NCI-H82 (cell line): ENCODE measurements around the gene GNPNAT1.

Source experiments
- DNase-seq: peaks from one replicate; lab custom pipeline; 2025; lab: John Stamatoyannopoulos, UW

GNPNAT1 gene

GRCh38 chr14:52791223-52792096, at the start of gene GNPNAT1:
TSS of gene GNPNAT1 (minus strand) at chr14:52791607. CDS start at chr14:52784650, 6,957 bp downstream.
- peak; percentile 92 for DNase-seq

DNA sequence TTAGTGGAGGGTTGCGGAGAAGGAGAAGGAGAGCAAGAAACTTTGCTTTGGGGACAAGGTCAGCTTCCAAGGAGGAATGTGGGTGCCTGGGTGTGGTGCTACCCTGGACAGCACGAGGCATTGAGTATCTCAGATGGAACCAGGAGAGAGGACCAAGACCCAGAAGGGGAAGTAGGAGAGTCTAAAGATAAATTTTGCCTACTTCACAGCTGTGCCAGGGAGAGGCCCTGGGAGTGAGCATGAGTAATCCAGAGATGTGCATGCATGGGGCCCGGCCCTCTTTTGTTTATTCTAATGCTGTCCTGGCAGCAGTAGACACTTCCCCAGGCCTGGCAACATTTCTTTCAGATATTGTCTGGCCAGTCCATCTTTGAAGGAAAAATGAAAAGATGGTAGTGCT, 49.5 kb upstream of the GNPNAT1 start:
- DNase-seq = no peak

DNA sequence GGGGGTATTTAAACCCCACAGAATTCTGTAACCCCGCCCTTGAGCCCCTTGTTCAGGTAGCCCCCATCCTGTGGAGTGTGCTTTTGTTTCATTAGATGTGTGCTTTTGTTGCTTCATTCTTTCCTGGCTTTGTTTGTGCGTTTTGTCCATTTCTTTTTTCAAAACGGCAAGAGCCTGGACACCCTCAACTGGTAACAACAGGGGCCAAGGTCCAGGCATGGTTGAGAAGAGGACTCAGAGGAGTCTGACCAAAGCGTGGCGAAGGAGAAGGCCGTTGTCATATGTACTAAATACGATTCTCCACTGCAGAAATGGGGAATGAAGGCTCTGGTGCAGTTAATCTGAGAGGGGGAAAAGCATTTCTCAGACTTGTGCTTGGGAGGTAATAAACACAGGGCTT, 46.0 kb upstream of the GNPNAT1 start:
- no peak for DNase-seq

DNA sequence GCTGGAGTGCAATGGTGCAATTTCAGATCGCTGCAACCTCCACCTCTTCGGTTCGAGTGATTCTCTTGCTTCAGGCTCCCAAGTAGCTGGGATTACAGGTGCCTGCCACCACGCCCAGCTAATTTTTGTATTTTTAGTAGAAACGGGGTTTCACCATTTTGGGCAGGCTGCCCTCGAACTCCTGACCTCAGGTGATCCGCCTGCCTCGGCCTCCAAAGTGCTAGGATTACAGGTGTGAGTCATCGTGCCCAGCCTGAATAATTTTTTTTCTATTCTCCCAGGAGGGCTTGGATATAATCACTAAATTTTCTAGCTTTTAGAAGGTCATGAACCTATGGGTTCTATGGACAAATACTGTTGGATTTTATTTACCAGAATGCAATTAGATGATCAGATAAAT, 44.7 kb upstream of the GNPNAT1 start:
- no peak for DNase-seq

DNA sequence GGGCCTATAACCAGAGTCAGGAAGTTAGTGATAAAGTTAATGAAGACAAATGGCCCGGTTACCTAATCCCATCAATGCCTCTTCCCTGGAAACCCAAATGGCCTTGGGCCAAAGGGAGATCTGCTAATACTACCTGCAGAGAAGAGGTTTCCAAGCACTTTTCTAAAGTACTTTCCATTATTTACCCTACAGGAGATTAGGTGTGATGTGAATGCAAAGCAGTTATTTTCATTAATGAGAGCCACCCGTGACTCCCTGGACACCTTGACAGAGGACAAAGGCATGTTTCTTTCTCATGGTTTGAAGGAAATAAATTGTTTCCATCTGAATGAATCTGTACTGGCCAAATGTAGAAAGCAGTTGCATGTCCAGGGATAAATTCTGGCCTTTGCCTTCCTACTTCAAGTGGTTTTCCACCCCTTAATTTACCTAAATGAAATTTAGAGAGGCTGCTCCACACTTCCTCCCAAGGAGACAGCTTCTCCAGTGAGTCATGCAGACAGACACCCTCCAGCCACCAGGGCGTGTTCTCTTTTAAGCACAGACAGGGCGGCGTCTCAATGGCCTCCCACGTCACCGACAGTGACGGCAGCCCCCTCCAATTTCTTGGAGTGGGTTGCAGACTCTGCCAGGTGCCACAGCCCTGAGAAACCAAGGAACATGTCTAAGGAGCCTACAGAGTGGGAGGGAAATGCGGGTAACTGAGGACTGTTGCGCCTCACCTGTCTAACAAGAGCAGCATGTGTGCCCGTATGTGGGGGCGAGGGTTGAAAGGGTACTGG, 43.9 kb upstream of the GNPNAT1 start:
- peak; percentile 94 for DNase-seq

- no peak for DNase-seq
These were observed 43.0 kb upstream of the GNPNAT1 start for GRCh38 chr14:52834440-52834842.

DNA sequence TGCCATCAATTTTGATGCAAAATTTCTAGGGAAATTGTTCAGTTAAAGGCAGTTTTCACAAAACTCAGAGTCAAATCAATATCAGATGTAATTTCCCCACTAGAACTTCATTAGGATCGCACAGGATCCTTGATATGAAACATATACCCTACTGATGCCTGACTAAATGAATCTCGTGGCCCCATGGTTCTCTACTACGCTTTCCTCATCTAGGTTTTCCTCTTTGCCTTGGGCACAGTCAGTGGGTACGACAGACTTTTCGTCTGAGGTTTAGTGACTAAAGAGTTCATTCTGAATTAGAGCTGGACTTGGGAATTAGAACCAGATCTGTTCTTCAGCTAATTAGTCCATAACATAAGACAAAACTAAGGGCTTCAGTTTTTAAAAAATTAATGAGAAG, 42.5 kb upstream of the GNPNAT1 start:
- DNase-seq = no peak

DNA sequence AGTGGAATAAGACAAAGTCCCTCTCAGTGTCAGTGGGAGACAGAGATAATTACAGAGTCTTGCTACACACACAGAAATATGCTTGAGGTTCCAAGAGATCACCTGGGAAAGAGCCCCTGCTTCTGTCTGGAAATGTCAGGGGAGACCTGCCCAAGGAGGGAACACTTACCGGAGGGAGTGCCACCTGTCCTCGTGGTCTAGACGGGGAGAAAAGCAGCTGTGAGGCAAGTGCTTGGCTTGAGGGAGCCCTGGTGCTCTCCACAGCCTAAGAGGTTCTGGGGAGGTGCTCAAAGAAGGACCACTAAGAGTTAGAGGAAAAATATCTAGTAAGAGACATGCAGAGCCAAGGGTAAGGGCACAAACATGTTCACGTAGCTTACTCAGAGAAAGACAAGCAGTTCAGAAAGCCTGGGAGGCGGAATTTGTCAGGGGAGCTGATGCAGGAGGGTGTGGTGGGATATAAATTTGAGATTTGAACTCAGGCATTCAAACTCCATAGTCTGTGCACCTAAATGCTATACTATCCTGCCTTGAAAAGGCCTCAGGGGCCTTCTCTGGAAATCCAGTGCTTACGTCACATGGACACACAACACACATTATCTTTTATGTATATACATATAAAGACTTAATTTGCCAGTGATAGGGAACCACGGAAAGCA, 38.2 kb upstream of the GNPNAT1 start:
- no peak for DNase-seq

GRCh38 chr14:52827426-52827825, 36.0 kb upstream of the GNPNAT1 start:
- peak; percentile 94 for DNase-seq

GRCh38 chr14:52825085-52825484, 33.7 kb upstream of the GNPNAT1 start:
- no peak for DNase-seq

GRCh38 chr14:52824462-52824861, 33.1 kb upstream of the GNPNAT1 start:
- DNase-seq = no peak

DNA sequence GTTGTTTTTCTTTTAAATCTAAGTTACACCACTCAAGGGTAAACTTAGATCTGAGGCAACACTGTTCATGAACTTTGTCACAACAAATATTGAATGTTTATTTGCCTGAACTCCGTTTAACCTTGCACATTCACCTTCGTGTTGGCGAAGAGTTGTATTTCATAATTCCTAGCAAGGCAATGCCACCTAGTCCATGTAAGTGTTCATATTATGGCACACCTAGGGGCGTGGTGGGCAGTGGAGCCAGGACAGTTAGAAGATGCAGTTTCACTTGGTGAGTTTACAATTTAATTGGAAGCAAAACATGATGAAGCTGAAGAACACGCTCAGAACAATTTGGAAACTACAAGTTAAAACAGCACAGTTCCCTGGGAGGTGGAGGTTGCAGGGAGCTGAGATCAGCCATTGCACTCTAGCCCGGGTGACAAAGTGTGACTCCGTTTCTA, 30.4 kb upstream of the GNPNAT1 start:
- no peak for DNase-seq

DNA sequence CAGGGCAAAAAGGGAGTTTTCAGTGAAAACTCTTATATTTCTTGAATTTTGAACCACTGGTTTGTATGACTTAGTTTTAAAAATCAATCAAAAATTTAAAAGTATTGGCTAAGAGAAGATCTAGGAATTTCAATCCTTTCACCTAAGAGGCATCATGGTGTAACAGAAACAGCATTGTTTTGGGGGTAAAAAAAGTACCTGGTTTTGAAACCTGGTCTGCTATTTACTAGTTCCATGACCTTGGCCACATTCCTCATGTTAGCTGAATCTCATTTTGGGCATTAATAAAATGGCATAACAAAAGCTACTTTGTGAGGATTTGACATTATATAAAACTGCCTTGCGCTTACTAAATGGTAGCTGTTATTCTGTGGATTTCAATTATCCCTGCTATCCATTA, 16.7 kb upstream of the GNPNAT1 start:
- DNase-seq = no peak

GRCh38 chr14:52806115-52806514, 14.7 kb upstream of the GNPNAT1 start:
- no peak for DNase-seq

DNA sequence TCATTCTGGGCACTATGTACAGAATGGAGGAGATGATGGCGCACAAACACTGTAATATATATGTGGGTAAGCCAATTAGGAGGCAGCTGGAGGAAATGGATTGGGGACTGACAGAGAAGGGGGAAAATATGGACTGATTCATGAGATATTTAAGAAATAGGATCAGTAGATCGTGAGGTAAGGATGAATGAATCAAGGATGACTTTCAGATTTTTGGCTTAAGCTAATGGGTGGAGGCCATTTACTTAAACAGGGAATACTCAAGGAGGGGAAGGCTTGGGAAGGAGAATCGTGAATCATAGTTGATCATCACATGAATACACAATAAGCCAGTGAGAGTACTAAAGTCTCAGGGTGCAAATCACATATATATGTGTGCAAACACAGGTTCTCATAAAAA, 11.2 kb upstream of the GNPNAT1 start:
- peak; percentile 41 for DNase-seq

DNA sequence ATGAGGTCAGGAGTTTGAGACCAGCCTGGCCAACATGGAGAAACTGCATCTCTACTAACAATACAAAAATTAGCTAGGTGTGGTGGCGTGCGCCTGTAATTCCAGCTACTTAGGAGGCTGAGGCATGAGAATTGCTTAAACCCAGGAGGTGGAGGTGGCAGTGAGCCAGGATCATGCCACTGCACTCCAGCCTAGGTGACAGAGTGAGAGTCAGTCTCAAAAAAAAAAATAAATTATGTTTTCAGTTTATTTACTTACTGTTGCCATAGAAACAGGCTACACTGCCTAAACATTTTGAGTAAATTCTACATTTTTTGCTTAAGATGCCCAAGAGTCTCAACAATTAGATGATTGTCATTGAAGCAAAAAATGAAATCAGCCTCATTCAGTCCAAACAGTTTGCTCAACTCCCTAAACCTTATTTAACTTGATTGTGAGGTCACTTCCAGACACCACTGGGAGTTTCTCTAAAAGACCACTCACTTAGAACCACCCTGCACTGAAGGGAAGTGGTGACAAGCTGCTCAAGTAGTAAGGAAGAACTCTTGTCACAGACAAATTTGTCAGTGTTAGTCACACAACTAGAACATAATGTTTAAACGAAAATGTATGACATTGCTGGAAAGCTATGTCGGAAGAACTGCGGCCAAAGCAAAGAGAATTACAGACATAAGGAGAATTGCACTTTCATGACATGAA, 9.8 kb upstream of the GNPNAT1 start:
- DNase-seq = no peak

GRCh38 chr14:52798826-52799225, 7.4 kb upstream of the GNPNAT1 start:
- DNase-seq = no peak

DNA sequence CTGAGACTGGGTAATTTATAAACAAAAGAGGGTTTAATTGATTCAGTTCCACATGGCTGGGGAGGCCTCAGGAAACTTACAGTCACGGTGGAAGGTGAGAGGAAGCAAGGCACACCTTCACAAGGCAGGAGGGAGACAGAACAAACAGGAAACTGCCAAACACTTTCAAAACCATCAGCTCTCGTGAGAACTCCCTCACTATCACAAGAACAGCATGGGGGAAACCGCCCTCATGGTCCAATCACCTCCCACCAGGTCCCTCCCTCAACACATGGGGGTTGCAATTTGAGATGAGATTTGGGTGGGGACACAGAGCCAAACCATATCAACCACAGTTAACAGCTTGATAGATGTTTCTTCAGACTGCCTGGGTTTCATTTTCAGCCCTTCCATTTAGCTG, 6.2 kb upstream of the GNPNAT1 start:
- DNase-seq = no peak

DNA sequence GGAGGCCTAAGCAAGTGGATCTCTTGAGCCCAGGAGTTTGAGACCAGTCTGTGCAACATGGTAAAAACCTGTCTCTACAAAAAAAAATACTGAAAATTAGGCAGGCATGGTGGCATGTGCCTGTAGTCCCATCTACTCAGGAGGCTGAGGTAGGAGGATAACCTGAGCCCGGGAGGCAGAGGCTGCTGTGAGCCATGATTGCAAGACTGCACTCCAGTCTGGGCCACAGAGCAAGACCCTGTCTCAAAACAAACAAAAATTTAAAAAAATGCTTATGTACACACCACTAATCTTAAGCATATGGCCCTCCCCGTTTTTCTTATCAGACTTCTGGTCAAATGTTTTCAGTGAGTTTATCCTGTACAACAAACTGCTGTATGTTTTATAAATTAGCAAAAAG, 1.7 kb upstream of the GNPNAT1 start:
- no peak for DNase-seq

- no peak for DNase-seq
These were observed 649 bp upstream of the GNPNAT1 start for GRCh38 chr14:52792097-52792415.

DNA sequence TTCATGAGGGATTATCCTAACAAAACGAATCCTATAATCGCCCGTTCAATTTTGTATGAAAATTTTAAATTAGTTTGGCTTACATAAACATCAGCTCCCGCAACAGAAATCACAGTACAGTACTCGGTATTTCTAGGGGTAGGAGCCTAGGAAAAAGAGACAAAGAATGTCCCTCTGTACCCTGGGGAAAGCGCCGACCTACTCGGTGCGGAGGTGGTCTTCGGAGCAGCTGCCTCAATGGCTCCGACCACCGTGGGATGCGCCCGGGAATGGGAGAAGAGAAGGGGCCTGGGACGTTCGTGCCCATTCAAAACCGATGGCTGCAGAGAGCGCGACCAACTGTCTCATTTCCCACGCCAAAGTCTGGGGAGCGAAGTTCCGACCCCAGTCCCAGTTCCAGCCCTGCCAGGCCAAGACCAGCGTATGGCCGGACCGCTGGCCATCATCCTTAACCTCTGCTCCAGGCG, 618 bp downstream of the GNPNAT1 start:
- no peak for DNase-seq
